ENCODE data around the gene CBFA2T3.
"Not testable (repeated sequence)": the region's sequence is repeated elsewhere in the genome, so short reads cannot be mapped to it uniquely, and the experiment has no call there.

Gene CBFA2T3

DNA sequence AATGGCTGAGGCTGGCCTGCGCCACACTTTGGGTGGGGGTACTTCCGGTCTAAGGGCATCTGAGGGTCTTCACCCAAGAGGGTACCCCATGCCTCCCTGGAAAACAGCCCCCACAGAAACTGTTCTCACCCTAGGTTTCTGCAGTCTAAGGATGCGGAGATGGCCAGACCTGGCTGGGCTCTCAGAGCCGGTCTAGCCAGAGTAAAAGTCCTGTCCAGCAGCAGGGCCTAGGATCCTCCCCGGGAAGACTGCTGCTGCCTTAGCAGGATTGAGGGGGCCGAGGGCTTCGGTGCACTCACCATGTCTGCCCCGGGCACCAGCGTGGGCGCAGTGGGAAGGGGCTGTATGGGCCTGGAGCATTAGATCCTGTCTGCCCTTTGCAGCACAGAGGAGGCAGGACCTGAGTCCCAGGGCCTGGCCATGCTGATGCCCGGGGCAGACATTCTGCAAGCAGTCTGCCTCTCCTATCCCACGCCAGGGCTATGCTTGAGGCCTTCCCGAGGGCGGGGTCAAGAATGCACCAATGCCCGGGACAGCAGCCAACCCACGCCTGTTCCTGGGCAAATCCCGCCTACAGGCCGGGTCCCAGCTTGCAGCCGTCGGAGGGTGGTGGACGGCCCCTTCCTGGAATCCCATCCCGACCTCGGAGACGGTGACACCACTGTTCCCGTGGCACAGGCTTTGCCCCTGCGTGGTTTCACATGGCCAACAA is 54.7 kb downstream of the CBFA2T3 start:
- DNase-seq (ENCODE audit: low read depth): no peak

DNA sequence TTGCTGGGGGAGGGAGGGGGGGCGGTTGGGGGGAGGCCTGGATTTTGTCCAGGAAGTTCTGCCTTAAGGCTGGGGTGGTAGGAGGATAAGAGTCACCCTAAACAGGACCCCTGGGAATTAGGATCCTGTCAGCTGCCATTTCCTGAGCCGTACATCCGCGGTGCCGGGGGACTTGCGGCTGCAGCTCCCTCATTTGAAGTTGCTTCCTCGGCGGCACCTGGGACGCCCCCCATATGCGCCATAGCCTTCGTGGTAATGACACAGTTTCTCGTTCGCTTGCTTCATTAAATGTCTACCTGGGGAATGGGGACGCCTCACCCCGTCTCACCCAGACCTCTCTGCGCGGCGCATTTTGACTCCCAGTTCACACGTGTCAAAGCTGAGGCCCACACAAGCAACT is 55.4 kb downstream of the CBFA2T3 start:
- DNase-seq (ENCODE audit: low read depth): no peak

DNA sequence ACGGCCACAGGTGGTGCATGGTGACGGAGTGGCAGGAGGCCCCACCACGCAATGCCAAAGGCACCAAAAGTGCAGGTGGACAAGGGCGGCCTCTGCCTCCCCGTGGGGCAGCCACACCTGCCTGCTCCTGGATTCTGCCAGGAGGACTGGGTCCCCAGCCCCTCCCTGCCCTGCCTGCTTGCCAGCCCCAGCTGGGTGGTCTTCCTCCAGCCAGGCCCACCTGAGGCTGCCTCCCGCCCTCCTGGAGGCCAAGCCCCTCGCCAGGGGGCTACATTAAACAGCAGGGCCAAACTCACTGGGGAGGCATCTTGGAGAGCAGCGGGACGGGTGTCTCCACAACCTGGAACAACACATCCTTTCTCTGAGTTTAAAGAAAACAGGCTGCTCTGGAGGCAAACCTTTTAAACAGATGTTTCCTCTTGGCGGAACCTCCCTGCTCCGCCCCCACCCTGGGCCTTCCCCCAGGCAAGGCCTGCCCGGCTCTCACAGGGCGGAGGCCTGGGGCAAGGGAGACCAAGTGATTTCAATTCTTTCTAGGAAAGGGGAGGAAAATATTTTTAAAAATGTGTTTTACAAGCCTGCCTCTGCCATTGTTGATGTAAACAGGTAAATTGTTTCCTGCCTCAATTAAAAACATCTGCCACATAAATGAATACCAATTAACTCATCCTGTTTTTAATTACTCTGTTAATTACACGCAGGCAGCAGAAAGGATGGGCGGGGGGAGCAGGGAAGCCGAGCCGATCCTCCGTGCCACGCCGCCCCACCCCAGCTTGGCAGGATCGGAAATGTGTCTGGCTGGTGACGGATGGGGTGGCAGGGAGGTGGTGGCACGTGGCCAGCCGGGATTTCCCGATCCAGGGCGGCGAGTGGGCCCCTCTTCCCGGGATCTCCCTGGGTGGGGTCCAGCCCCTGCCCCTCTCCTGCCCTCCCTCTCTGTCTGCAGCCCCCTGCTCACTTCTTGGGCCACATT is 56.1 kb downstream of the CBFA2T3 start:
- DNase-seq (ENCODE audit: low read depth): no peak

DNA sequence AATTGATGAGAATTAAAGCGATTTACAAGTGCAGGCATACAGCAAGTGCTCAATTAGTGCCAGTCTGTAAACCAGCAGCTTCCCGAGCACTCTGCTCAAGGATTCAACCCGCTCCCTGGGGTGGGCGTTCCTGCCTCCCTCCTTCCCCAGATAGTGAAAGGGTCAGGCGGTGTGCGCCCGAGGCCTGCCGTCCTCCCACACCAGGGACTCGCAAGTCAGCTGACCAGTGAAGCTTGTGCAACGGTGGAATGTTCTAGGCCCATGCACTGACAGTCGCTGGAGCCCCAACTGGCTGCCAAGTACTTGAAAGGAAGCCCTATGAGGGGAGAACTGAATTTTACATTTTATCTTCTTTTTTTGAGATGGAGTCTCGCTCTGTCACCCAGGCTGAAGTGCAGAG is 57.1 kb downstream of the CBFA2T3 start:
- no peak for DNase-seq (ENCODE audit: low read depth)

DNA sequence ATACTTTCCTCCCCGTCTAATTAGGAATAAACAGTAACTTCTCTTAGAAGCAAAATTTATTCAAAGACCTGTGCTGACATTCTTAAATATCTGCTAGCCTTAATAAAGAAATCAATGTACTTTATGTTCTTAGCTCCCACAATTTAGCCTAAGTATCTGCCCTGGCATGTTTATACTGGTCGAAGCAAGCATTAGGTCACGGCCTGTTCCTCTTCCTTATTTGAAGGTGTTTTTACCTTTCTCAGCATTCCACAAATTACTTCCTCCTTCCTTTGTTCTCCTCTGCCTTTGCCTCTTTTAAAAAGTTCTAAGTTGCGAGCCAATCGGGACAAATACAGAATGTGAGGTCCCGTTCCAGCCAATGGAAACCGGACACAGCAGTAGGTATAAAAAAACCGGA is 58.1 kb downstream of the CBFA2T3 start:
- DNase-seq (ENCODE audit: low read depth): not testable (repeated sequence)

DNA sequence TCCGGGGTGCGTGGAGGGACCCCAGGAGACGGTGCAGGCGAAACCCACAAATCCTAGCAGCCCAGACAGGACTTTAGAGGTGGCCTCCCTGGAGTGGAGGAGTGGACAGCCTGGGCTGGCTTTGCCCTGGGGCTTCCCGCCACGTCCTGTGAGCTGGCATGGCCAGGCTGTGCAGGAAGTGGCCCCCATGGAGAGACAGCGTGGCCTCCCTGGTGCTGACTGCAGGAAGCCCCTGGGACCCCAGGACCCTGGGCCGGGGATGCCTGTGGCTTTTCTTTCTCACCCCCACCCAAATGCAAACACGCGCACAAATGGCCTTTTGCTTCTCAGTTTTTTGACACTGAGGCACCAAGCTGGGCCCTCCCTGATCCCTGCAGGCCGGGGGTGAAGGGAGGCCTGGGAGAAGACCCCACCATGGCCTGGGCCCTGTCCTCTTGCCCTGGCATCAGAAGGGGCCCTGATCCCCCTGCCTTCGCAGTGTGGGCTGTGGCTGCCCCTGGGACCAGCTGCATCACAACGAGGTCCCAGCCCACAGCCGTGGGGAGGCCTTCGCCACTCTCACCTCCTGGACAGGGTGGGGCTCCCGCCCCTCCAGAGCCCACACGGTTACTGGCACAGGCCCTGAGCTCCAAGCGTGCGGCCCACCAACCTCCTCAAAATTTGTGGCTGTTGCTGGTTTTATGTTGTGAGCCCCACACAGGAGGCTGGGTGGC is 58.9 kb downstream of the CBFA2T3 start:
- DNase-seq (ENCODE audit: low read depth): no peak

DNA sequence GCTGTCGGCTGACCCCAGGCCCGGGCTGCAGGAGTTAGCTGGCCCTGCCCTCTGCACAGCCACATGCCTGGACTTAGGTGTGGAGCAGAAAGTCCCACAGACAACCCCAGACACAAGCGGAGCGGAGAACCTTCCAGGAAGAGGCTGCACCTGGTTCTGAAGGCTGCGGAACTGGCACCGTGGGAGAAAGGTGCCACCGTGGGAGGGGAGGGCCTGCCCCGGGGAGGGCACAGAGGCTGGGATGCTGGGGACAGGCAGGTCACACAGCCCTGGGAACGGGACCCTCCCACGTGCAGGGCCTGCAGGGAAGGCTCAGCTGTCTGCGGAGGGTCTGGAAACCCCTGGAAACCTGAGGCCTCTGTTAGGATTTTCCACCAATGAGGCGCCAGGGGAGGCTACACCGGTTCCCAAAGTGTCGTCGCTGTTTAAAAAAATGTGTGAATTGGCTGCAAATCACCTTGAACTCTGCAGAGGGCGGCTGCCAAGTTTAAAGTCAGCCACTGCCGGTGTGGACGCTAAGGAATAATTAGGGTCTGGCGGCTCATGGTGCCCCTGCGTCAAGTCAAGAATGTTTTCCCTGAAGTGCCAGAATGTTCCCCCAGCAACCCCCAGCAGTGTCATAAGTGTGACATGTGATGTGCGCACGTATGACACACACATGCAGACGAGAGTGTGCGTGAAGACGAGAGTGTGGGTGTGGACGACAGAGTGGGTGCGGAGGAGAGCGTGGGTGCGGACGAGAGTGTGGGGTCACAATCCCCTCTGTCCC is 59.7 kb downstream of the CBFA2T3 start:
- no peak for DNase-seq (ENCODE audit: low read depth)

DNA sequence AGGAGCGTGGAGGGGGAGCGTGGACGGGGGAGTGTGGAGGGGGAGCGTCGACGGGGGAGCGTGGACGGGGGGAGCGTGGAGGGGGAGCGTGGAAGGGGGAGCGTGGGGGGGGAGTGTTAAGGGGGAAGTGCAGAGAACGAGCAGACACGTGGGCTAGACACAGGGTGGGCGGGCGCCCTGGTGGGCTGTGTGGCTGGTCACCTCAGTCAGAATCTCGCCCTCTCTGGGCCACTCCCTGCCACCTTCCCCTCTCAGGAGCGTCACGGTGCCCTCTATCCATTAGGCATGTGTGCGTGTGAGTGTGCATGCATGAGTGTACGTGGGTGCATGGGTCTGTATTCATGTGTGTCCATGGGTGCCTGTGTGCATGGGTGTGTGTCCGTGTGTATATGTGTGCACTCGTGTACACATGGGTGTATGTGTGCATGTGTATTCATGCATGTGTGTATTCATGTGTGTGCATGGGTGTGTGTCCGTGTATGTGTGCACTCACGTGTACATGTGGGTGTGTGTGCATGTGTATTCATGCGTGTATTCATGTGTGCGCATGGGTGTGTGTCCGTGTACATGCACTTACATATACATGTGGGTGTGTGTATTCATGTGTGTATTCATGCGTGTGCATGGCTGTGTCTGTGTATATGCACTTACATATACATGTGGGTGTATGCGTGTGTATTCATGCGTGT is 61.2 kb downstream of the CBFA2T3 start:
- DNase-seq (ENCODE audit: low read depth): no peak

DNA sequence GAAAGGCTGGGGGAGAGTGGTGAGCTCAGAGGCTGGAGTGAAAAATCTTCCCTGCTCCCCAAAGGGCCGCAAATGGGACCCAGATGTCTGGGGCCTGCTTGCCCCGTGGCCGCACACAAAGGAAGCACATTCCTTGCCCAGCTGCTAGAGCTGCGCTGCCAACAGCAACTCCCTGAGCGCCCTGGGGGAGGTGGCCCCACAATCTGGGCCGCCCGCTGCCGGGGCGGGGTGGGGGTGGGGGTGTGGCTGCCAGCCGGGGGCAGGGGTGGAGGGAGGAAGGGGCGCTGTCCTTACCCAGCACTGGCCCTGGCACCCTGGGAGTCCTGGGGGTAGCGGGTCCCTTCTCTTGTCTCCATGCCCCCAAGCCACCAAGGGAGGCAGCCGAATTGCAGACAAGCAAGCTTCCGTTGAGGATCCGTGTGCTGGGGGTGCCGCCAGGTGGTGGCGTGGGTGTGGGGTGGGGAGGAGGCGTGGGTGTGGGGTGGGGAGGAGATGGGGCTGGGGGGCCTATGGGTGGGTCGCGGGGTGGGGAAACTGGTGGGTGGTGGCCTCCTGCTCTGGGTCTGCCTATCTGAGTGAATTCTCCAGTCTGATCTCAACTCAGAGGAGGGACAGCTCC is 62.1 kb downstream of the CBFA2T3 start:
- DNase-seq (ENCODE audit: low read depth): no peak

DNA sequence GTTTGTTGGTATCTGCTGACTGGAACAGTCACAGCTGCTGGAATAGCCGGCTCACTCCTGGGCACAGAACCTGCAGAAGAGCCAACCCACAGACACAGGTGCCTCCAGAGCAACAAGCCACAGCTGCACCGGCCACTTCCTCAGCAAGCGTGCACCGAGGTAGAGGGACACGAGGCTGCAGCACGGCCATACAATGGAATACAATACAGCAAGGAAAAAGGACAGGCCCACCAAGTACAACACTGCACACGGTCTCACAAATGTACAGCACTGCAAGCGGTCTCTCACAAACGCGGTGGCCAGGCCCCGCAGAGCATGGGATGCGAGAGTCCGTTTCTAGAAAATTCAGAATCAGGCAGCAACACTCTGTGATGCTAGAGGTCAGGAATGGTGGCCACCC is 63.1 kb downstream of the CBFA2T3 start:
- no peak for DNase-seq (ENCODE audit: low read depth)

DNA sequence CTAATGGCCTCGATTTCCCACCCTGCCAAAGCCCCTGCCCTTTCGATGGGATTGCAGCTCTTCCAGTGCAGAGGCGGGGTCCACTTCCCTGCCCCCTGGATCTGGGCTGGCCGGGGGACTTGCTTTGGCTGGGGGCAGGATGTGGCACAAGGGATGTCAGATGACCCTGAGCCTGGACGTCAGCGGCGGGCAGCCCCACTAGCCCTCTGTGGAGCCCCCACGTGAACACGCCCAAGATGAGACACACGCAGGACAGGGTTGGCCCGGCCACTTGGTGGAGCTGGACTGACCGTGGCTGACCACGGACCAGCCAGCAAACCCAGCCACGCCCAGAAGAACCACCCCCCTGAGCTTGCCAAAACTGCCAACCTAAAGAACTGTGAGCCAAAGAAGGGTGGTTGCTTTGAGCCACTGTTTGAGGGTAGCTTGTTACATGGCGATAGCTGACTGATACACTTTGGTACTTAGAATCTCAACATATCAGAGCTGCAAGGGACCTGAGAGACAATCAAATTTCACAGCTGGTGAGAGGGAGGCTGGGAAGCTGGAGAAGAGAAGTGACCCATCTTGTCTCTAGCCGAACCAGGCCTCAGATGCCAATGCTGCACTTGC is 63.9 kb downstream of the CBFA2T3 start:
- DNase-seq (ENCODE audit: low read depth): no peak

DNA sequence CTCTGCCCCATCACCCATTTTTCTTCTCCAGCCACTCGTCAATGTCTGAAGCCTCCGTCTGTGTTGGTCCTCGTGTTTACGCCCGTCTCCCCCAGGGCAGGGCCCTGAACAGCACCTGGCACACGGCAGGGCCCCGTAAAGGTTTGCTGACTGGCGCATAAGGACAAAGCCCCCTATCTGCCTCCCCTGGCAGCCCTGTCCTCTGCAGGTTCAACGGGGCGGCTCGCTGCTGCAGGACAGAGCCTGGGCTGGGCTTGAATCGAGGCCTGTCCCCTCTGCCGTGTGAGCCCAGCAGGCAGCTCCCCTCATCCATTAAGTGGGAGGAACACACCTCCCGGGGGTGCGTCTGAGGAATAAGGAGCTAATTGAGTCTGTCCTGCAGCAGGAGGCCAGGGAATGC is 64.5 kb downstream of the CBFA2T3 start:
- no peak for DNase-seq (ENCODE audit: low read depth)

DNA sequence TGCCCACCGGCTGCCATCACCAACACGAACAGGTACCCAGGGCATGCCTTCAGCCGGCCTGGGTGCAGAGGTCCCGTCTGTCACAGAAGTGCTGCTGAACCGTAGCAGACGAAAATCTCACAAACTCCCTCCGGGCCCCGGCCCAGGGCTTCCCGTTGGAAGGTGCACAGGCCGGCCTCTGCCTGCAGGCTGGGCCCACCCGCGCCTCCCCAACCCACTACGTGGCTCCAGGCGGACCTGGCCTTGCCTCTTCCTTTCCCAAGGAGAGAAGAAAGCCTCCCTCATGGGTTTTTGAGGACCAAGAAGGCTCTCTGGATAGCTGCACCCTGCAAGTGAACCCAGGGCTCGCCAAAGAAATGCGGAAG is 65.1 kb downstream of the CBFA2T3 start:
- DNase-seq (ENCODE audit: low read depth): no peak

DNA sequence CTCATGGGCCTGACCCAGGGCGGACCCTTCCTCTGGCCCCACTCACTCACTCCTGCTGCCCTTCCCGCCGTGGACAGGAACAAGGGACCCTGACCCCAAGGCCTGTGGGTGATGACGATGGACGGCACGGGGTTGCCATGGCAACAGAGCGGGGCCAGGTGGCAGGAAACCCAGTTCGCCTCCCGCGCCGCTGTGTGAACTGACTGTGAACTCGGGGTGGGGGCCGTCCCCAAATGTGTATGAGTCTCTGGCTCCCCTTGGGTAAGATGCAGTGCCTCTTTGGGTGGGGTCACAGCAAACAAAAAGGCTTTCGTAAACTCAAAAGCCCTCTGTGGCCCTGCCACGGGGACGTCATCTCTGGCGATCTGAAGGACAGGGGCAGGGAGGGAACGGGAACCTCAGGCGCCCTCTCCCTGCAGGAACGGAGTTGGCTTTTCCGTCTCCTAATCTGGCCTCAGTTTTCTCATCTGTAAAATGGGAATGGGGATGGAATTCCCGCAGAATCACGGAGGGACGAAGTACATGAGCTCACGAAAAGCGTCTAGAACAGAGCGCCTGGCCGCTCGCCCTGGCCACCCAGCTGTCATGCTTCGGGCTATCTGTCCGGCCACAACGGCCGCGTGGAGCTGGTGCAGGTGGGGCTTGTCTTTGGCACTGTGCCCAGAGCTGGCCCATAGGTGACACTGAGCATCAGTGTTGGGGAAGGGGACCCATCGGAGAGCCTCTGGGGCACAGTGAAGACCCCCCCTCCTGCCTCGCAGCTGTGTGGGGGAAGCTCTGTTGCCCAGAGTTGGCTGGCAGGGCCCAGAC is 65.7 kb downstream of the CBFA2T3 start:
- no peak for DNase-seq (ENCODE audit: low read depth)

DNA sequence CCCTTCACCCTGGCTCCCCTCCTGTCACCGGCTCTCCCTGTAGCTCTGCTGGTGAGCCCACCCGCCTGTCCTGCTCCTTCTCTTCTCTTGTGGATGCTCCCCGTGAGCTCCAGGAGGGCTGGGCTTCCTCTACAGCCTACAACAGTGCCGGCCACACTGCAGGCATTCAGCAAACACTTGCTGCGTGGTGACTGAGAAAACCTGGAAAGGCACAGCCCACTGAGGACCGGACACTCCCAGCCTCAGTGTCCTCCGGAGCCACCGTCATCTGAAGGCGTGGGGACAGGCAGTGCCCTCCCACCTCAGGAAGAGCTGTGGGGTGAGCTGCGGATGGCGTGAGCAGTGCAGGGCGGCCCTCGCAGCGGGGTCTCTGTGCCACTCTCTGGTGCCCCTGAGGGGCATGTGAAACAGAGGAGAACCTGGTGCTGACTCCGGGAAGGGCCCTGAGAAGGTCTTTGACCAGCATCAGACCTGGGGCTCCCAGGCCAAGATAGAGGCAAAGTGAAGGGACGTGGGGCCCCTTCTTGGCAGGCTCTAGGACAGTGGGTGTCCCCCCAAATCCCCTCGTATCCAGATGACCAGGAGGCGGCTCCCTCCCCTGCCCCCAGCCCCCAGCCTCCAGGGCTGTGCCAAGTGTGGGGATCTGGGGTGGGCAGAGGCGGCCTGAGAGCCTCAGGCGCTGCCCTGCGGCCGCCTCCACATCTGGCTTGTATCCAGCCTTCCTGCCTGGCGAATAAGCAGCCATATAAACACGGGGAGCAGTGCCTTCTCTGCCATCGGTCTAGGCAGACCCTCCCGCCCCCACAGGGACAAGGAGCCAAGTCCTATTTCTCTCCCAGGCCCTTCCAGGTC is 66.5 kb downstream of the CBFA2T3 start:
- no peak for DNase-seq (ENCODE audit: low read depth)

DNA sequence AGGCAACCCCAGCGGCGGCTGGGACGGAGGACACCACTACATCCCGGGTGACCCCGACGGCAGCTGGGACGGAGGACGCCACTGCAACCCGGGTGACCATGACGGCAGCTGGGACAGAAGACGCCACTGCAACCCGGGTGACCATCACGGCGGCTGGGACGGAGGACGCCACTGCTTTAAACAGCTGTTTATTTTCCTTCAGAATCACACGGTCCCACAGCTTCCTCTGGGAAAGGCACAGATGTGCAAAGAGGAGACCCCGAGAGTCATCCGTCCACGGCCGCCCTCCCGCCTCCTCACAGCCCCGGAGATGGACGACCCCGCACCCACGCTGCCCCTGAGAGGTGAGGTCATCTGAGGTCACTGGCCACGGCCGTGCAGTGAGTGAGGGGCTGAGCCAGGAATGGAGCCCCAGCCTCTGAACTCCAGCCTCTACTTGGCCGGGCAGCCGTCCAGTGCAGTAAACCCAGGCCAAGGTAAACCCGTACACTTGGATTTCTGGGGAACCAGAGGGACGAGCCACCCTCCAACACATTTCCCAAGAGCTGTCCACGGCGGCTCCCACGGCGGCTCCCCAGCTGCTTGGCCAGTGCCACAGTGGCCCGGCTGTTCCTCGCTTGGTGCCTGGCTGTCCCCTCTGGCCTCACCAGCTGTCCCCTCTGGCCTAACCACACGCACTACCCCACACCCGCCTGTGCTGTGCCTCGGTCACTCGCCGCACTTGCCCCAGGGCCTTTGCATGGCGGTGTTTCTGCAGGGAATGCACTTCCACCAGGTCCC is 67.4 kb downstream of the CBFA2T3 start:
- DNase-seq (ENCODE audit: low read depth): no peak

DNA sequence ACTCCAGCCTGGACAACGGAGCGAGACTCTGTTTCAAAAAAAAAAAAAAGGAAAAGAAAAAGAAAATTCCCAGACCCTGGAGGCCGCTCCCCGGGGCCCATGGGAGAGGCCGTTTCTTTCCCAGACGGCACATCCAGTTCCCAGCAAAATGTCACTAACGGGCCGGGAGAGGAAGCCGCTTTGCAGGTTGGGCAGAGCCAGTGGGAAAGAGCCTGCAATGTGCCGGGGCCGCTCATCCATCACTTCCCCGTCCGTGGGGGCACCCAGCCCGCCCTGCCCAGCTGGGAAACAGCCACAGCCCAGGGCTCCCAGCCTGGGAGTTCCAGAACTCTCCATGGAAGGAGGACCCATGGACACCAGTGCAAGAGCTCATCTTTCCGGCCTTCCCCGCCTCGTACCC is 68.7 kb downstream of the CBFA2T3 start:
- no peak for DNase-seq (ENCODE audit: low read depth)

DNA sequence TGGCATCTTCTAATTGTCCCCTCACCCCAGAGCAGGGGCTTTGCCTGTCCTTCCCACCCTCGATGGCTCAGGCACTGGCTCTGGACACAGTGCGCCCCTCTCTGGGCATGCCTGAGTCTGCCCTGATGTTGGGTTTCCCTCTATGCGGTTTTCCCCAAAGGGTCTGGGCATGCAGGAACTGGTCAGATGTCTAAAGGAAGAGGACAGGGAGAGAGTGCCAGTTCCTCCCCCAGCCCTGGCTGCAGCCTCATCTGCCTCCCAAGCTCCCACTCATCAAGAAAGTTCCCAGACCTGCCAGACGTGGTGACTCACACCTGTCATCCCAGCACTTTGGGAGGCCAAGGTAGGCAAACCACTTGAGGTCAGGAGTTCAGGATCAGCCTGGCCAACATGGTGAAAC is 69.2 kb downstream of the CBFA2T3 start:
- no peak for DNase-seq (ENCODE audit: low read depth)

Measured in stimulated activated CD4-positive, alpha-beta T cell treated with anti-CD3 and anti-CD28 coated beads, Interleukin-2, amount 100 ng/mL, for 4 hours (primary cell).